AG04449 (cell line): ENCODE data around the gene WDR27.

Experiments used
- CTCF ChIA-PET: fragments of 350-600 bp; formaldehyde crosslinking; extraction: SDS; loops from one replicate; lab custom pipeline; 2021; ENCODE audit warnings: antibody characterized with exemption; lab: Yijun Ruan, JAX
- POLR2A ChIA-PET: fragments of 400-600, 350-600 bp; formaldehyde crosslinking; extraction: SDS; loops from one replicate; lab custom pipeline; 2020; ENCODE audit warnings: antibody characterized with exemption, inconsistent platforms; lab: Yijun Ruan, JAX
- DNase-seq: peaks from one replicate; pipeline ENCODE4 v3.0.0-alpha.2; 2010; ENCODE audit warnings: low read depth, low spot score
- H3K4me3 ChIP-seq: 2 replicates; pipeline ENCODE4 v1.5.1; 2011; ENCODE audit warnings: low read depth, mild to moderate bottlenecking, control low read depth, low read length
- TF ChIP-seq, protein P1 (sequence below): IDR thresholded peaks from one replicate; pipeline ENCODE4 v1.5.1; 2011; ENCODE audit warnings: mild to moderate bottlenecking, moderate library complexity, low read length, control low read depth, inconsistent platforms; ENCODE audit not compliant: insufficient read depth; ENCODE audit errors: missing control alignments

WDR27 gene

DNA sequence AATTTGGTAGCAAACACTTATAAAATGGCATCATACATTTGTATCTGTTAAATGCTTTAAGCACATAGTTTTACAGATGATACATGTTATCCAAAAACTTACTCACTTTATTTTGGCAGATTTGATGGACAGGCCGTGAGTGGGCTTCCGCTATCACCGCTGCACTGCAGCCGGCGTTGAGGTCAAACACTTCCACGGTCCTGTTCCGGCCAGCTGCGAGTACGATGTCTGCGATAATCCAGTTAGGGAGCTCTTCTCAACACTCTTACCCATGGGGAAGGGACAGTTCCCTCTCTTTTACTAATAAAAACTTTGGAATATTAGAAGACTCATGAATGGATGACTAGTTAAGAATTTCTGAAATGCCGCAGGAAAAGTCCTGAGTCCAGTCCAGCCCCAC, 69.0 kb downstream of the WDR27 start:
- no peak overlapping the region for H3K4me3 ChIP-seq
- CTCF ChIA-PET = interaction anchor here (1.4 kb wide), 1 partner anchor 14 kb away, joined by 3 read pairs; no protein-coding TSS in a partner anchor
- TF ChIP-seq, protein P1, sequence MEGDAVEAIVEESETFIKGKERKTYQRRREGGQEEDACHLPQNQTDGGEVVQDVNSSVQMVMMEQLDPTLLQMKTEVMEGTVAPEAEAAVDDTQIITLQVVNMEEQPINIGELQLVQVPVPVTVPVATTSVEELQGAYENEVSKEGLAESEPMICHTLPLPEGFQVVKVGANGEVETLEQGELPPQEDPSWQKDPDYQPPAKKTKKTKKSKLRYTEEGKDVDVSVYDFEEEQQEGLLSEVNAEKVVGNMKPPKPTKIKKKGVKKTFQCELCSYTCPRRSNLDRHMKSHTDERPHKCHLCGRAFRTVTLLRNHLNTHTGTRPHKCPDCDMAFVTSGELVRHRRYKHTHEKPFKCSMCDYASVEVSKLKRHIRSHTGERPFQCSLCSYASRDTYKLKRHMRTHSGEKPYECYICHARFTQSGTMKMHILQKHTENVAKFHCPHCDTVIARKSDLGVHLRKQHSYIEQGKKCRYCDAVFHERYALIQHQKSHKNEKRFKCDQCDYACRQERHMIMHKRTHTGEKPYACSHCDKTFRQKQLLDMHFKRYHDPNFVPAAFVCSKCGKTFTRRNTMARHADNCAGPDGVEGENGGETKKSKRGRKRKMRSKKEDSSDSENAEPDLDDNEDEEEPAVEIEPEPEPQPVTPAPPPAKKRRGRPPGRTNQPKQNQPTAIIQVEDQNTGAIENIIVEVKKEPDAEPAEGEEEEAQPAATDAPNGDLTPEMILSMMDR = no peak
- POLR2A ChIA-PET = no interaction called here
- DNase-seq = no peak

DNA sequence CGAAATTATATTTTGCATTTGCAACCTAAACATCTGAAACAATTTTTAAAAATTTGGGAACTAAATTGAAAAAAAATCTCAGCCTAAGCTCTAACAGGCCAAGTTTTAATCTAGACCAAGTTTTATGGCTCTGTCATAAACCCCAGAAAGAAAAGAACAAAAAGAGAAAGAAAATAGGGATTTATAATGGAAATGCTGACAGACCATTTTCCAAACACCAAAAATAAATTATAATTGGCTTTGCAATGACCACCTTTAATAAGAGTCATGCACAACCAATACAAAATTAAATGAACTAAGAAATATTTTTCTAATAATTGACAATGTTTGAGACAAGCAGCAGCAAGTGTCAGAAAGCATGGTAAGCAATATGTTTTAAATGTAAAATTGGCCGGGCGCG, 72.6 kb downstream of the WDR27 start:
- POLR2A ChIA-PET = no interaction called here
- CTCF ChIA-PET = no interaction called here
- no peak overlapping the region for H3K4me3 ChIP-seq
- DNase-seq = no peak
- TF ChIP-seq, protein P1 = no peak

DNA sequence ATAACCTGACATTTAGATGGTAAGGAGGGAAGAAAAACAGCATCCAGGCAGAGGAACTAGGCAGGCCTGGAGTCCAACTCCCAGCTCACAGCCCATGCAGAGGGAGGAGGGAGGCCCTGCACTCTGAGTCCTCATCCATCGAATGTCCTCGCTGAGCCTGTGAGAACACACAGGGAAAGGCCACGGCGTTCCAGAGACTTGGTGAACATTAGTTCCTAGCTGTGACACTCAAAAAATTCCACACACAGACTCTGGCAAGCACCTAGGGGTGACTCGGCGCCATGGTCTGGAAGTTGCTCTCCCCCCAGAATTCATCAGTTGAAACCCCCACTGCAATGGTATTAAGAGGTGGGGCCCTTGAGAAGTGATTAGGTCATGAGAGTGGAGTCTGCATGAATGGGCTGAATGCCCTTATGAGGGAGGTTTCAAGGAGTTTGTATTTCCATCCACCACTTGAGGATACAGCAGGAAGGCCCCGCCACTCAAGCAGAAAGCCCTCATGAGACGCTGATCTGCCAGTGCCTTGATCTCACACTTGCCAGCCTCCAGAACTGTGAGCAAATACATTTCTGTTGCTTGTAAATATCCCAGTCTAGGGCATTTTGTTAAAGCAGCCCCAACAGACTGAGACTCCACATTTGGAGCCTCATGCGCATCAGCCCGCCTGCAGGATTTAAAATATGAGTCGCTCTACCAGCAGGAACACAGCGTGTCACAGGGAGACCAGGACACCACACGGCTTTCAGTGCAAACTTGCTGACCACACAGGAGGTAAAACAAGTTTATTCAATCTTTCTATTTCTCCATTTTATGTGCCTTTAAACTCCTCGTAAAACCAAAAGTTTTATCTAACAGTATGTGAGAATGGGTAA, 73.9 kb downstream of the WDR27 start:
- H3K4me3 ChIP-seq = no peak overlapping the region
- DNase-seq = no peak
- ChIA-PET POLR2A (no interaction called here), CTCF (no interaction called here)
- TF ChIP-seq, protein P1 = no peak

DNA sequence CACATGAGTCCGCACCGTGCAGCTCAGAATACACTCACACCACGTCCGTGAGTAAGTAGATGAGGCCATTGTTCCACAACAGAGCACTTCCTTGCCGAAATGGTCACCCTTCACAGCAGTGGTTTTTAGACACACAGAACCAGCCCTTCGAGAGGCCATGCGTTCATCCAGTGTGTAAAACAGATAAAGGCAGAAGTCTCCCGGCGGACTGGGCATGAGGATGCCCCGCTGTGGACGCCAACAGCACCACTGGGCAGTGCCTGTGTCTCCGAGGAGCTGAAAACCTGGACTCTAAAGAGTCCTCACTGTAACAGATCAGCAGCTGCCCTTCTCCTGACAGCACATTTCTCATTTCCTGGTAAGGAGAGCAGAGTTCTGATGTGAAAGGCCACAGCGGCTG, 75.2 kb downstream of the WDR27 start:
- CTCF ChIA-PET = interaction anchor here (1.2 kb wide), 1 partner anchor 13 kb away, joined by 4 read pairs; no protein-coding TSS in a partner anchor
- POLR2A ChIA-PET = no interaction called here
- no peak overlapping the region for H3K4me3 ChIP-seq
- TF ChIP-seq, protein P1 = no peak
- DNase-seq = no peak

DNA sequence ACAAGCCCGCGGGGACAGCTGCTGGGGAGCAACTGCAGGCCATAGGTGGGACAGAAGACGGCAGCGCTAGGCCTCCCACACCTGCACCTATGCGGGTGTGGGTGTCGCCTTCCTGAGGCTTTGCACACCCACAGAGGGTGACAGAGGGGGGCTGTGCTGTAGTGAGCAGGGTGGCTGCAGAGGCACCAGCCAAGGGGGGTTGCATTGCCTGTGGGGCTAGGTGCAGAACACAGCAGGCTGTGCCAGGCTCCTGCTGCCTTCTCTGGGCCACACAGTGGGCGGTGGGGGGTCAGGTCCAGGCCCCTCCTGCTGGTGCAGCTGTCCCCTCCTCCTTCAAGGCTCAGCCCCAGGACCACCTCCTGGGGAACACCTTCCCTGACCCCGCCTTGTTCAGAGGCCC, 75.7 kb downstream of the WDR27 start:
- no peak for DNase-seq
- ChIA-PET POLR2A (no interaction called here), CTCF (interaction anchor here (1.2 kb wide), 1 partner anchor 14 kb away, joined by 4 read pairs; no protein-coding TSS in a partner anchor)
- TF ChIP-seq, protein P1 = no peak
- H3K4me3 ChIP-seq = no peak overlapping the region

DNA sequence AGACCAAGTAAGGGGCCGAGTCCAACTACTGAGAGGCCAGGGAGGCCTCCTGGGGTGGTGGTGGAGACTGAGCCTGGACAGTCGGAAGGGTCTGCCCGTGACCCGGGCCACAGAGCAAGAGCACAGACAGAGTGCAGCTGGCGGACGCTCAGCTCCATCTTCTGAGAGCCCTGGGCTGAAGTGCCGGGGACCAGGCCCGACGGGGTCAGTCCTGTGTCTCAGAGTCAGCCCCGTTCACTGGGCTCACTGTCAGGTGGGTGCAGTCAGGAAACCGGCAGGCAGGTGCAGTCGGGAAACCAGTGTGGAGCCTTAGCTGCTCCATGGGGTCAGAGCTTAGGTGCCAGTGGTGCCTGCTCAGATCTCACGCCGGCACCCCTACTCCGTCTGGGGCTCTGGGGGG, 76.5 kb downstream of the WDR27 start:
- no peak for DNase-seq
- ChIA-PET POLR2A (no interaction called here), CTCF (interaction anchor here (1.2 kb wide), 1 partner anchor 15 kb away, joined by 4 read pairs; no protein-coding TSS in a partner anchor)
- no peak overlapping the region for H3K4me3 ChIP-seq
- TF ChIP-seq, protein P1 = no peak
